GM21576 (cell line): ENCODE data around the gene OLFML3.

Source experiments
- ATAC-seq: cut with Tn5 transposase; IDR thresholded peaks from one replicate; pipeline ENCODE4 v1.9.1; 2021; ENCODE audit warnings: mild to moderate bottlenecking, moderate library complexity; ENCODE audit not compliant: unreplicated experiment

Gene OLFML3

GRCh38 chr1:114023377-114023776, 44.1 kb downstream of the OLFML3 start:
- no peak for ATAC-seq

GRCh38 chr1:114024049-114024448, 44.8 kb downstream of the OLFML3 start:
- ATAC-seq: no peak

- no peak for ATAC-seq
These were observed 46.5 kb downstream of the OLFML3 start for GRCh38 chr1:114025609-114026401.

- no peak for ATAC-seq
These were observed 47.5 kb downstream of the OLFML3 start for GRCh38 chr1:114026797-114027196.
